GM18502 (cell line): Measurements from ENCODE around the gene ITPR1.

Experiments used
- ATAC-seq: cut with Tn5 transposase; IDR thresholded peaks from one replicate; pipeline ENCODE4 v1.9.1; 2021; ENCODE audit warnings: mild to moderate bottlenecking; ENCODE audit not compliant: unreplicated experiment, poor library complexity

The ITPR1 gene

GRCh38 chr3:4476496-4476895 lies 16.7 kb upstream of the ITPR1 start:
- no peak for ATAC-seq

DNA sequence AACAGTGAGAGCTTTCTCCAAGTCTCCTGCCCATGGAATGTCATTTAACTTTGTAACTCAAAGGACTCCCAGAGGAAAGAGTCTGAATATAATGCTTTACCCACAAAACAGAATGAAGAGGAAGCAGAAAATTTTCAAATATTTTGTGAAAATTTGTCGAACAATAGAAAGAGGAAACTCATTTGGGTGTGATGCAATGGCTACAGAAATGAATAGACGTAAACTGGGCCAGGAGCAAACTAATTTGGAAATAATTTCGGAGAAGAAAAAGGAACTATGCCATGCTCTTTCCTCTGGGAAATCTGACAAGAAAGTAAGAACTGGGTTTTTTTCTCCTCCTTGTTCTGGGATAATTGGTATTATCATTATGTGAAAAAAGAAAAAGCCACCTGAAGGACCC lies 14.9 kb upstream of the ITPR1 start:
- ATAC-seq, result no peak

GRCh38 chr3:4491855-4492207 lies 1.3 kb upstream of the ITPR1 start:
- ATAC-seq, result no peak

DNA sequence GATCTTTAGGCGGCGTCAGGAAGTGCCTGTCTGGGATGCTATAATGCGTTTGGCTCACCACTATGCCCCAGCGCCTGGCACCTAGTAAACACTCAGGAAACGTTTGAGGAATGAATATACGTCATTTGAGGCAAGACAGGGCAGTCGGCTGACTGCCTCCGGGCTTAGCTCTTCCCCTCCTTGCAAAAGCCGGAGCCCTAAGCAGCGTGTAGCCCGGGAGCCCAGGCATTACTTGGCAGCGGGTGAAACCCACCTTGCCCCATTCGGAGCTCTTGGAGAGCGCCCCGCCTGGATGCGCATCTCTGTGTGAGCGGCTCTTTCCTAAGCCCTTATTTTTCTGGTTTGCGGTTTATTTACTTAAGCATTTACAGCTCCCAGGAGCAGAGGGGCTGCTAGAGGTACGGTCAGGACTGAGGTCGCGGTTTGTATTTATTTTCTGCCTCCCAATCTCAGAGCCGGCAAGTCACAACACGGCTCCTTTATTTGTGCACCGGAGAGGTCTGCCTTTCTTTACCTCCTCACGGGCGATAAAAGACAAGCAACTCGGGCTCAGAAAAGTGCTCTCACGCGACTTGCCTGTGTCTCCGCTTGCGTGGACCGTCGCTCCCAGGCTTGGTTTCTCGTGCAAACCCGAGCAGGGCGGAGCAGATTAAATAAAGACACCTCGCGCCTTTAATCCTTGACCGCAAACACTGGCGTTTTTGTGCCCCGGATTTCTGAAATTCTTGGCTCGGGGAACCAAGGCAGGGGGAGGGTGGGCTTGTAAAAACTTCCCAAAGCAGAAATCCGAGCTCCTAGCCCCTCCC lies 737 bp upstream of the ITPR1 start:
- ATAC-seq, result peak; percentile 15

DNA sequence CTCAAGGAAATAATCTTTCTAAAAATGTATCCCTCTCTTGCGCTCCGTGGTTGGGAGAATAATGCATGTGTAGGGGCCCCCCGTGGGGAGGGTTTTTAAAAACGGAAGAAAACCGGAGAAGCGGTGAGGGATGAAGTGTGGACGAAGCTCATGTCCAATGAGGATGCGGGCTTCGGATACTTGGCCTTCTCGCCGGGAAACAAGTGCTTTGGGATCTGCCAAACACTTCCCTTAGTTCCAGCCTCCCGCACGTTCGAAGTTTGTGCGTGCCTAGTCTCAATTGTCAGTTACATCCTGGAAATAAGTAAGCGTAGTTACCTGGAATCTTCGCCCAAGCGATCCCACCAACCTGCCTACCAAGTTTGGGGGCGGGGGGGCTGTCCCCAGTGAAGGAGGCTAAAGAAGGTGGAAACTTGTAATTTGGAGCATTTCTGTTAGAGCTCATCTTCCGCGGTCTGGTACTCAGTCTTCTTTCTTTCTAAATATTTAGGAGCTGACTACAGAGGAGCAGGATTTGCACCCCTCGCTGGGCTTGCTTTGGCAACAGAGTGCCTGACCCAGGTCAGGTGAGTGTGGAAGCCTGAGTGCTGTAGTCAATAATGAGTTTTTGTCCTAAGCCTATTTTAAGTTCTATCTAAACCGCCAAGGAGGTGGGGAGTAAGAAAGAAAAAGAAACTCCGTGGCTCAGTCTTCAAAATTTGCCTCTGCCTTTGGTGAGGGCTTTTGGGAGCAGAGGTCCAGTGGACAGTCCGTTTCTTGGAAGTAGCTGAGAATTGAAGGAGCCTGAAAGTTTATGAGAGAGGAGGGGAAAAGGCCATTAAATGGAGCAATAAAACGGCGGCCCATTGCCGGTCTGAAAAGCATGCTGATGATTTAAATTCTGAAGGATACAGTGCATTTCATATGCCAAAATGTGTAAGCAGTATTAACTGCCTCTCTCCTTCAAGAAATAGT lies 1.1 kb downstream of the ITPR1 start:
- no peak for ATAC-seq

DNA sequence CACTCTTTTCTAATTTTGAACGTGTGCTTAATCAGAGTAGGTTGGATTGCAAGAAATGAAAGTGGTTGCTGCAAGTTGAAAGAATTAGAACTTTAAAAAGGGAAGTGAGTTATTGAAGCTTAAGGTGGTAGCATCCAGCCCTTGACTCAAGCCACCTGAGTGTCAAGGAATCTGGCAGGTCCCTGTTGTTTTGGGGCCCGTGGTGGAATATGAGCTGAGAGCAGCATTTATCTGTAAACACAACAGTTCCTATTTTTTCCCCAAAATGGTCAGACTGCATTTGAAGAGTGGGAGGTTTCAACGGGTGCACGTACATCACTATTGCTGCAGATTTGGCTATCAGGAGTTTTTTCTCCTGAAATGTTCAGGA lies 1.7 kb downstream of the ITPR1 start:
- ATAC-seq, result peak; percentile 30

GRCh38 chr3:4495294-4496086 lies 2.3 kb downstream of the ITPR1 start:
- no peak for ATAC-seq

DNA sequence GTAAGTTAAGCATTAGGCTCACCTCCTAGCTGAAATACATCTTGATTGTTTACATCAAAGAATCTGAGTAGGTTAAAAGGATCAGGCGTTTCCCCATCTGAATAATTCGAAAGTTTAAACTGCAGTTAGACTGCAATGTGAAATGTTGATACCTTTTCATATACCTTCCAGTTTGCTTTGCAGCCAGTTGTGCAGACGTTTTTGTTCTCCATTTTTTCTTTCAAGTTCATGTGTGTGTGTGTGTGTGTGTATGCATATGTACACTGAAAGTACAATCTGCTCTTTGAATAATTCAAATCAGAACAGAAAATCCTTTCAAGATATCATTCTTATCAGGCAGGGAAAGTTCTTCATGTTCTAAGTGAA lies 2.9 kb downstream of the ITPR1 start:
- ATAC-seq, result no peak

- no peak for ATAC-seq
These were observed 4.0 kb downstream of the ITPR1 start for GRCh38 chr3:4497005-4497692.

- no peak for ATAC-seq
These were observed 4.7 kb downstream of the ITPR1 start for GRCh38 chr3:4497843-4498324.

GRCh38 chr3:4498446-4498845 lies 5.3 kb downstream of the ITPR1 start:
- no peak for ATAC-seq

GRCh38 chr3:4501437-4501836 lies 8.3 kb downstream of the ITPR1 start:
- no peak for ATAC-seq

- ATAC-seq, result no peak
These were observed 8.8 kb downstream of the ITPR1 start for GRCh38 chr3:4501927-4502326.

GRCh38 chr3:4503050-4503449 lies 9.9 kb downstream of the ITPR1 start:
- peak; percentile 67 for ATAC-seq

DNA sequence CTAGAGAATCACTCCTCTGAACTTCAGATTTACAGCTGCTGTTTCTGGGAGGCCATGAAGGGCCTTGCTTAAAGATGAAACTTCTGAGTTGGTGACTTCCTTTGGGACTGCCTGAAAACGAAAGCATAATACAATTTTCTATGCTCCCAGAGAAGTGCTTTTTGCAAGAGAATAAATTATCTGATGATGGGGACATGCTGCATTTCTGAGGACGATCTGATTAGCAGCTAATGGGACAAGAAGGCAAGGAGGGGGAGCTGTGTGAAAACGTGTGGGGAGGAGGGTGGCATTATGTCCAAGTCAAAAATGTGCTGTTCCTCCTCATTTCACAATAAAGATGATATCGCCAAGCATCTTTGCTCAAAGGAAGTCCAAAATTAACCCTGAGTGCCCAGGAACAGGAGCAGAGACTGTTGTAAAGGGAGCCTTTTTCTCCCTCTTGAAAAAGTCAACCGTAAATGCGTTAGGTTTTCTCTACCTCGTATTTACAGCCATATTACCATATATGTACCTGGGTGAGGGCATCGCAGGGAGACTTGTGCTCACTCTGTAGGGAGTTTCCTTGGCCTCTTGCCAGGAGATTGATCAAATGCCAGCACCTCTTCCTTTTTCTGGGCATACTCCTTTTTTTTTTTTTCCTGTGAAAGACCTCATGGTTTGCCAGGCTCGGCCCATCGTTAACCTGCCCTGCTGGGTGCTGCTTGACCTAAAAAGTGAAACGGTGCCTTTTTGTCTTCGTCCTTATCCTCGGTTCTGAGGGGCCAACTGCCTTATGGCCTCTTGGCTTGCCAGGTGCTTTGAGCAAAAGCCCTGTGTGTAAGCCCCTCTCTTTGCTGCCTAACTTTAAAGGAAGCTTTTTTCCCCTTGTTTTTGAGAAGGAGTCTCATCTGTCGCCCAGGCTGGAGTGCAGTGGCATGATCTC lies 11.5 kb downstream of the ITPR1 start:
- no peak for ATAC-seq

DNA sequence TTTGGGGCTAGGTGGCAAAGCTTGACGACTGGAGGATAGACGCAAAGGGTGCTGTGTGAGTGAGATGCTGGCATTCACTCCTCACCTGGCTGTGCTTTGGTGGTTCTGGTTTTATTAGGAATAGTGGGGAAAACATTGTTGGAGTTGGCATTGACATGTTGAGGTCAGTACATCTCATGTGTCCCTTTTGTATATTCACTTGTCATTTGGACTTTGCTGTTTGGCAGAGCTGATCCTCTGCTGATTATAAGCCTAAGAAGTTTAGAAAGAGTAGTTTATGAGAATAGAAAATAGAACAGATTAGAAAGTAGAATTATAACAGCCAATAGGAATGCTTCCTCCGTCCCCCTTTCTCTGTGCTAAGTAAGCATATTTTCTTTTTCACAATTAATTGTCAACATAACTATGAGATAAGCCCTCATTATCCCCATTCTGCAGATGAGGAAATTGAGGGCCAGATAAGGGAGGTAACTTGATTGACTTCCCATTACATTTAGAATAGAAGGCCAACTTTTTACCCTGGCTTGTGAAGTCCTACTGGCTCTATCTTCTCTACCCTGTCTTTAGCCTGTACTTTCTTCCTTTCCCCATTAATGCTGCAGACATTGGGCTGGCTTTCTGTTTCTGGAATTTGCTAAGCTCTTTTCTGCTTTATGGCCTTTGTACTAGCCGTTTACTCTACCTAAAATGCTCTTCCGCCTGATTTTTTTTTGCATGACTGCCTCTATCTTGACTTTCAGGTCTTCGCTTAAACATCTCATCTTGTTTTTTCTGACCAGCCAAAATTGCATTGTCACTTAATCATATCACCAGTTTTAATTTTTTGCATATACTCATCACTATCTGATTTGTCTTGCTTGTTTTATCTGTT lies 12.8 kb downstream of the ITPR1 start:
- no peak for ATAC-seq

DNA sequence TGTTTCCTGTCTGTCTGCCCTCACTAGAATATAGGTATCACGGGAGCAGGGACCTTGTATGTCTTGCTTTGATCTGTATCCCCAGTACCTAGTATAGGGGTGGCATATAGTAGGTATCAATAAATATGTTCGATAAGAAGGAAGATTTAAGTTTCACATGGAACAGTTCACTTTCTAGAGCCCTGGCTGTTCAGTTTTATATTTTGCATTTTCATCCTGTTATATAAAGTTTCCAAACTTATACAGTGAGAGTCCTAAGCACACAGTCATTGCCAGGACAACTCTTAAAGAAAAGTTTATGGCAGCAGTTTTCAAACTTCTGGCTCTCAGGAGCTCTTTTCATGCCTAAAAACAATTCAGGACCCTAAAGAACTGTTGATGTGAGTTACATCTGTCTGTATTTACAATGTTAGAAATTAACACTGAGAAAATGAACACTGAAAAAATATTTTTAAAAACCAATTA lies 13.4 kb downstream of the ITPR1 start:
- no peak for ATAC-seq

DNA sequence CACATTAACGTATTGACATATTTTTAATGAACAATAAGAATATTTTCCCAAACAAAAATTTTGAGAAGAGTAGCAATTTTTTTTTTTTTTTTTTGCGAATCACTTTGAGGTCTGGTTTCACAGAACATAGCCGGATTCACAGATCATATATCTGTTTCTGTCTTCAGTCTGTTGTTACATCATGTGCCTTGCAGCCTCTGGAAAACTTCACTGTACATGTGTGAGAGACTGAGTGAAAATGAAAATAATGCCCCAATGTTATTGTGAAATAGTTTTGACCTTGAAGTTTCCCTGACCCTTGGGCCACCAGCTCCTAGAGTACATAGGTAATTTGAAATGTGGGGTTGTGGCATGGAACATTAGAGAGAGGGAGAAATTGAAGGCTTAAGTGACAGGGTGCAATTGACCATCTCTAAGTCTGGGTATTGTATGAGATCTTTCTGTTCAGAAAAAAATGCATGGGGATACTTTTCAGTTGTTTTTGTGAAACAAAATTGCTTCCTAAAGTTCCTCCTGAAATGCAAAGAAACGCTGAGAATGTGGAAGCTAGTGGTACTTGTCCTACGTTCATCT lies 14.0 kb downstream of the ITPR1 start:
- peak; percentile 24 for ATAC-seq
